Right lobe of liver (tissue), 6 donors: Measurements from ENCODE around the gene CCDC182. TPM values are rescaled to one million over a fixed set of nuclear protein-coding genes. Genes with fewer than 3 reads are reported as not detected.

ENCODE experiments used
- ATAC-seq, 4 donors: fragments of 200-7000 bp; cut with Tn5 transposase; one replicate each; pipeline ENCODE4 v1.9.1; 2020; ENCODE audit warnings: mild to moderate bottlenecking in 4 of 4, moderate library complexity in 4 of 4
- DNase-seq, 3 donors: peaks; one replicate each; pipeline ENCODE4 v3.0.0-alpha.2; 2020
- H3K27ac ChIP-seq, 3 donors: fragments of 200-600 bp; one replicate each; pipeline ENCODE4 v1.8.0; 2022
- H3K27me3 ChIP-seq, 2 donors: fragments of 200-600 bp; one replicate each; pipeline ENCODE4 v1.8.0; 2022
- H3K36me3 ChIP-seq, 4 donors: fragments of 200-600 bp; sonication (generic) in 1 of 4; one replicate each; pipeline versions ENCODE4 v1.5.1 to v1.8.0; 2017 to 2022; ENCODE audit warnings: control low read depth in 1 of 4
- H3K4me1 ChIP-seq, 4 donors: fragments of 200-600 bp; sonication (generic) in 1 of 4; one replicate each; pipeline versions ENCODE4 v1.5.1 to v1.8.0; 2017 to 2022; ENCODE audit warnings: control low read depth in 1 of 4
- H3K4me3 ChIP-seq, 3 donors: fragments of 200-600 bp; one replicate each; pipeline ENCODE4 v1.8.0; 2022
- H3K9me3 ChIP-seq, 4 donors: fragments of 200-600 bp; sonication (generic) in 1 of 4; one replicate each; pipeline versions ENCODE4 v1.5.1 to v1.8.0; 2017 to 2022; ENCODE audit warnings: control low read depth in 1 of 4
- CTCF ChIP-seq, 4 donors: fragments of 200-600 bp in 3 of 4; fragments of 450-650 bp in 1 of 4; IDR thresholded peaks; one replicate each; pipeline versions ENCODE4 v1.5.1 to v1.8.0; 2016 to 2022; ENCODE audit warnings: antibody characterized with exemption in 4 of 4, mild to moderate bottlenecking in 2 of 4
- POLR2A ChIP-seq: fragments of 450-650 bp; IDR thresholded peaks from one replicate; pipeline ENCODE4 v1.6.1; 2017; ENCODE audit warnings: antibody characterized with exemption, mild to moderate bottlenecking
- WGBS: methylation state at CpG from one replicate; pipeline ENCODE4 v1.1.6; 2018; ENCODE audit warnings: low coverage, low lambda C conversion rate; ENCODE audit not compliant: insufficient coverage; ENCODE audit errors: missing lambda C conversion rate; 5-methylcytosine and 5-hydroxymethylcytosine counted together
- intact Hi-C, 2 donors: fragments of 100-400 bp; cut with DNase I; formaldehyde crosslinking; loops; one replicate each; pipeline versions ENCODE4 v1.11.2 to v1.14.1; 2022
- total RNA-seq, 6 experiments: library from RNA; depleted of rRNA in 2 of 6; stranded (reverse); fragments of >200 nt in 2 of 6; fragmentation: NEBNext Ultra II Directional in 3 of 6; extraction: Animal tissue kit (Norgen Biotek cat#: 25700) in 3 of 6; gene quantifications; one replicate each; pipeline versions ENCODE4 v1.1.0 to v1.2.4, GENCODE V29; 2016 to 2023
- donor health status: DM: no; HTN: yes; CAD: no.
- donor health status: DM: no; HTN: no; CAD: no.
- donor health status: DM: no; HTN: no; CAD: no.
- donor health status: DM: no; HTN: yes; CAD: no.
- donor health status: DM: no; HTN: yes; CAD: no.

The CCDC182 gene
- total RNA-seq, 6 experiments from 2014 or later: not detected

GRCh38 chr17:57704448-57704847 is 40.7 kb downstream of the CCDC182 start:
- Histone ChIP-seq H3K4me1 (no peaks in the 10 kb centered on the region), H3K27ac (no peak overlapping the region), H3K36me3 (no peaks in the 10 kb centered on the region), H3K4me3 (no peak overlapping the region), H3K27me3 (no peaks in the 10 kb centered on the region), H3K9me3 (no peaks in the 10 kb centered on the region)
- ATAC-seq (no peak), DNase-seq (no peak)
- TF ChIP-seq CTCF (IDR thresholded peaks at IDR 0.05) (no peak), POLR2A (no peak)
- WGBS: 100% methylated on average over 1 of the region's 1 CpG
- intact Hi-C loops: no loop called here

- Histone ChIP-seq H3K4me1 (no peaks in the 10 kb centered on the region), H3K9me3 (no peaks in the 10 kb centered on the region), H3K27ac (no peak overlapping the region), H3K36me3 (no peaks in the 10 kb centered on the region), H3K27me3 (no peaks in the 10 kb centered on the region), H3K4me3 (no peak overlapping the region)
- ATAC-seq (no peak), DNase-seq (no peak)
- TF ChIP-seq POLR2A: no peak
- intact Hi-C loops: no loop called here
- WGBS: 50% methylated on average over 1 of the region's 1 CpG
Measured at GRCh38 chr17:57703273-57703672, 41.8 kb downstream of the CCDC182 start.

- ATAC-seq (no peak), DNase-seq (no peak)
- TF ChIP-seq CTCF (IDR thresholded peaks at IDR 0.05) (no peak), POLR2A (no peak)
- Histone ChIP-seq H3K4me1 (no peaks in the 10 kb centered on the region), H3K36me3 (no peaks in the 10 kb centered on the region), H3K4me3 (no peak overlapping the region), H3K27ac (no peak overlapping the region), H3K27me3 (no peaks in the 10 kb centered on the region), H3K9me3 (no peaks in the 10 kb centered on the region)
- intact Hi-C loops: no loop called here
- WGBS: 76% methylated on average over 4 of the region's 5 CpGs
Measured at GRCh38 chr17:57701124-57701523, 44.0 kb downstream of the CCDC182 start.

GRCh38 chr17:57699751-57700219 is 45.3 kb downstream of the CCDC182 start:
- no peaks in the 10 kb centered on the region for H3K4me1 ChIP-seq
- H3K27ac ChIP-seq: no peak overlapping the region
- no peak for TF ChIP-seq CTCF (IDR thresholded peaks at IDR 0.05)
- no peak for TF ChIP-seq POLR2A
- no peaks in the 10 kb centered on the region for H3K9me3 ChIP-seq
- H3K27me3 ChIP-seq: no peaks in the 10 kb centered on the region
- WGBS: 64% methylated on average over 7 of the region's 9 CpGs
- DNase-seq: no peak
- no peak overlapping the region for H3K4me3 ChIP-seq
- ATAC-seq: no peak
- no peaks in the 10 kb centered on the region for H3K36me3 ChIP-seq
- intact Hi-C loops: no loop called here

GRCh38 chr17:57697891-57698711 is 47.0 kb downstream of the CCDC182 start:
- DNase-seq (no peak), ATAC-seq (no peak)
- no peak overlapping the region for H3K4me3 ChIP-seq
- no peaks in the 10 kb centered on the region for H3K4me1 ChIP-seq
- H3K27me3 ChIP-seq: no peaks in the 10 kb centered on the region
- H3K27ac ChIP-seq: no peak overlapping the region
- no peaks in the 10 kb centered on the region for H3K36me3 ChIP-seq
- TF ChIP-seq POLR2A: no peak
- TF ChIP-seq CTCF (IDR thresholded peaks at IDR 0.05): no peak
- H3K9me3 ChIP-seq: no peaks in the 10 kb centered on the region
- intact Hi-C loops: no loop called here
- 67% methylated on average over 9 of the region's 12 CpGs for WGBS
